Tibial nerve (tissue), 3 donors: ENCODE data around the gene CEMIP2.

Source experiments
- POLR2A ChIP-seq, 2 donors: fragments of 450-650 bp; IDR thresholded peaks; one replicate each; pipeline ENCODE4 v1.6.1; 2017; ENCODE audit warnings: antibody characterized with exemption in 2 of 2, mild to moderate bottlenecking in 2 of 2, moderate library complexity in 2 of 2
- TF ChIP-seq, protein P1 (sequence below), 5 experiments: fragments of 200-600 bp in 3 of 5; fragments of 450-650 bp in 2 of 5; sonication (generic) in 3 of 5; IDR thresholded peaks; one replicate each; pipeline ENCODE4 v1.5.1; 2016 to 2019; ENCODE audit warnings: antibody characterized with exemption in 5 of 5, mild to moderate bottlenecking in 3 of 5, moderate library complexity in 2 of 5

DNA sequence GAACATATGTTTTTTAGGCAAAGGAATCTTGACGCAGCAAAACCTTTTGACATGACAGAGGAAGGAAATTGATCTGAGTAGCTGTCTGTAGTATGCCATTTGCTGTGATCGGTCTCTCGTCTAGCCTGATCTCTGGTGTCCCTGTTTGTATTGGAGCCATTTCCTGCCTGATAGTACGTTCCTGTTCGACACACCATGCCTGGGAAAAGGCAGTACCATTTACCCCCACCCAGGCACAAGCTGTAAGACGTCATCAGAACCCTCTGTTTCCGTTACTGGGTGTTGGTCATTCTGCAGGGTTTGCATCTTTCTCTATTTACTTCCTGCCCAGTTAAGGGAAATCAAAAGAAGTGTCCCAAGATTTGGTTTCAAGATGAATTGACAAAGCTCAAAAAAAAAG is 129.7 kb downstream of the CEMIP2 start:
- TF ChIP-seq, protein P1, sequence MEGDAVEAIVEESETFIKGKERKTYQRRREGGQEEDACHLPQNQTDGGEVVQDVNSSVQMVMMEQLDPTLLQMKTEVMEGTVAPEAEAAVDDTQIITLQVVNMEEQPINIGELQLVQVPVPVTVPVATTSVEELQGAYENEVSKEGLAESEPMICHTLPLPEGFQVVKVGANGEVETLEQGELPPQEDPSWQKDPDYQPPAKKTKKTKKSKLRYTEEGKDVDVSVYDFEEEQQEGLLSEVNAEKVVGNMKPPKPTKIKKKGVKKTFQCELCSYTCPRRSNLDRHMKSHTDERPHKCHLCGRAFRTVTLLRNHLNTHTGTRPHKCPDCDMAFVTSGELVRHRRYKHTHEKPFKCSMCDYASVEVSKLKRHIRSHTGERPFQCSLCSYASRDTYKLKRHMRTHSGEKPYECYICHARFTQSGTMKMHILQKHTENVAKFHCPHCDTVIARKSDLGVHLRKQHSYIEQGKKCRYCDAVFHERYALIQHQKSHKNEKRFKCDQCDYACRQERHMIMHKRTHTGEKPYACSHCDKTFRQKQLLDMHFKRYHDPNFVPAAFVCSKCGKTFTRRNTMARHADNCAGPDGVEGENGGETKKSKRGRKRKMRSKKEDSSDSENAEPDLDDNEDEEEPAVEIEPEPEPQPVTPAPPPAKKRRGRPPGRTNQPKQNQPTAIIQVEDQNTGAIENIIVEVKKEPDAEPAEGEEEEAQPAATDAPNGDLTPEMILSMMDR (IDR thresholded peaks at IDR 0.05) = no peak
- peak in 1 of 2 donors; percentile 20 for TF ChIP-seq POLR2A (IDR thresholded peaks at IDR 0.05)
